HG03139 (cell line): ENCODE measurements around the gene PRSS57.

Experiments used
- ATAC-seq: cut with Tn5 transposase; IDR thresholded peaks from one replicate; pipeline ENCODE4 v1.9.1; 2021; ENCODE audit not compliant: unreplicated experiment

PRSS57 gene

DNA sequence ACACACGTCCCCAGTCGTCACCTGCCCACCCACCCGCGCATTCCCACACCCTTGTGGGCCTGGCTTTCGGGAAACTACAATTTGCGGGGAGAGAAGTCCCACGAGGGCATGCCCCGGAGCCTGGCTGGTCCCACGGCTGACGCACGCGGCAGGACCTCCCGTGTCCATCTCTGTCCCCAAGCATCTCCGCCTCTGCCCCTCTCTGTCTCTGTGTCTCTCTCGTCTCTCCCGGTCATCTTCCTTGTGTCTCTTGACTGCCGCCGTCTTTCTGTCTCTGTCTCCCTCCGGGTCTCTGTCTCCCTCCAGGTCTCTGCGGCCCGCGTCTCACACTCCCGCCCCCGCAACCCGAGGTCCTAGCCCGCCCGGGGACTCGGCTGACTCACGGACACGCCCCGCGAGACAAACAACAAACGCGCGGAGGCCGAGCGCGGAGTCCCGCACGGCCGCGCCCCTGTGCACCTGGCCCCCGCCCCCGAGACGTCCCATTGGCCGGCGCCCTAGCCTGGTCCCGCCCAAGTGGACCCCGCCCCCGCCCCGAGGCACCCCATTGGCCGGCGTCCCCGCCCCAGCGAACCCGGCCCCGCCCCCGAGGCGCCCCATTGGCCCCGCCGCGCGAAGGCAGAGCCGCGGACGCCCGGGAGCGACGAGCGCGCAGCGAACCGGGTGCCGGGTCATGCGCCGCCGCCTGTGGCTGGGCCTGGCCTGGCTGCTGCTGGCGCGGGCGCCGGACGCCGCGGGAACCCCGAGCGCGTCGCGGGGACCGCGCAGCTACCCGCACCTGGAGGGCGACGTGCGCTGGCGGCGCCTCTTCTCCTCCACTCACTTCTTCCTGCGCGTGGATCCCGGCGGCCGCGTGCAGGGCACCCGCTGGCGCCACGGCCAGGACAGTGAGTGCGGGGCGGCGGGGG, 55.7 kb downstream of the PRSS57 start, which contains the start of gene FGF22:
FGF22 (plus strand) TSS at position 627 of the 908 bp plus-strand sequence; CDS start at position 674, 47 bp downstream.
- no peak for ATAC-seq

DNA sequence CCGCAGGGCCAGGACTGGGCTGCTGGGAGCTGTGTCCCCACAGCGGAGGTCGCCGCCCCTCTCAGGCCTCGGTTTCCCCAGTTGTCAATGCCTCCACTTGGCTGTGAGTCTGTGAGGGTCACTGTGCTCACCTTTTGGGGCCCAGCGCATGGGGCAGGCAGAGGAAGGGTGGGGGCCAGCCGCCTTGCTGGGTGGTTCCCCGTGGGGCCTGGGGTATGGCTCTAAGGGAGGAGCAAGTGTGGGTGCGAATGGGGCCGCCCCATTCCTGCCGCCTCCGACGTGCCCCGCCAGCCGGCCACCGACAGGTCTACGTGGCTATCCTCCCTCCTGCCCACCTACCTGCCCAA, 56.4 kb downstream of the PRSS57 start:
- no peak for ATAC-seq
